Amniotic stem cell (primary cell): Measurements from ENCODE around the gene ASAH2B.
"Not testable (repeated sequence)": the region's sequence is repeated elsewhere in the genome, so short reads cannot be mapped to it uniquely, and the experiment has no call there.

Experiments
- DNase-seq: peaks from one replicate; lab custom pipeline; 2025; lab: John Stamatoyannopoulos, UW

ASAH2B gene

DNA sequence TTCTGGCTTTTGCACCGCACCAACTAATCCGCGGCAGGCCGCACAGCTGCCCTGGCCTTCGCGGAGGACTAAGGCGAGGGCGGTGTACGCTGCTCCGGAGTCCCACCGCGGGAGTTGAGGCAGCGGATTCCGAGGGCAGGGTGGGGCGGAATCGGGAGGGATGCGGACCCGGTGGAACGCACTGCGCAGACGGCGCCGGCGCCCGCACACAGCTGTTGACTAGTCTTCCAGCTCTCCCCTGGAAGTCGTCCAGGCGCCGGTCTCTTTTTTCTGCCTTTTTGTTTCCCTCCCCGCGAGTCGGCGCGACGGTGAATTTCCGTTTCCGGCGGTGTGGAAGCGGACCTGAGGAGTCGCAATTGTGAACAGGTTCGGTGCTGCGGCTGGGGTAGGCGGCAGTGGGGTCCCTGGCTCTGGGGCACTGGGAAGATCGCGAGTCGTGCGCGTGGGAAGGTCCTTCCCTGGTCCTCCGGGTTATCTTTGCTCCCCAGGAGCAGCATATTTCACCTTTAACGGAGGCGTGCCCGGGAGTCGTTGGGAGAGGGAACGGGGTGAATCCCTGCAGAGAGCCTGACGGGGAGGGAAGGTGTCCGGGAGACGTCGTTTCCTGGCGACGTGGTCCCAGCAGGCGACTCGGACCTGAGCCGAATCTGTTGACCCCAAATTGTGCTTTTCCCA is at the start of gene ASAH2B:
Gene ASAH2B, plus strand, starts transcription at position 319 of the 675 bp plus-strand sequence. CDS start 5,195 bp downstream, outside the sequence.
- DNase-seq: peak; percentile 65

DNA sequence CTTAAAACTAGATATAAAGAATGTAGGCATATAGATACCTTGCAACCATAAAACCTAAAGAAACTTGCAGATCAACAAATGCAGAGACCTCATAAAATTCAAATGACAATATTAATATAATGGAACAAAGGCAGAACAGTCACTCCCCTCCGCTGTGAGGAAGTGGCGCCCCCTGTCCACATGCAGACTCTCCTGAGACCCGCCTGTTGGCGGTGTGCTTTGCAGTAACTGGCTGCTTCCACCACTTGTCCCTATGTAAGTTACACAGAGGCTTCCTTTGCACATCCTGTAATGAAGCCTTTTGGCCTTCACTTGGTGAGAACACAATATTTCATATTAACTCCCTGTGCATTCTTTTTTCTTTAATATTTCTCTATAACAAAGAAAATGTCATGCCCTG is 41.9 kb upstream of the ASAH2B start:
- not testable (repeated sequence) for DNase-seq

DNA sequence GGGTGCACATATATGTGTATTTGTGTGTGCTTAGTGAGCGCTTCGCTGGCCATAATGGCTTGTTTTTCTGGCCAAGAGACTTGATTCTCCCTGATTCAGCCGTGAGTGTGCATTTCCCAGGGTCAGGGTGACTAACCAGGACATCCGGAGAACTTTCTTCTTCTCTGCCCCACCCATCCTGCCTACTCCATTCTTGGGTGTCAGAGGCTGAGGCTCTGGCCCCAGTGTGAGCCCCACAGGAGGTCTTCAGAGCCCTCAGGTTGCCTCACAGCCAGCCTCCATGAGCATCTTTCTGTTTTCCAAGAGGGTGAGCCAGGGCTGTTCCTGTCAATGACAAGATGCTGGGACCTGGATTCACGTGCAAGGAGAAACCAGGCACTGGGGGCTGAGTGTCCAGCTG is 37.8 kb upstream of the ASAH2B start:
- not testable (repeated sequence) for DNase-seq

DNA sequence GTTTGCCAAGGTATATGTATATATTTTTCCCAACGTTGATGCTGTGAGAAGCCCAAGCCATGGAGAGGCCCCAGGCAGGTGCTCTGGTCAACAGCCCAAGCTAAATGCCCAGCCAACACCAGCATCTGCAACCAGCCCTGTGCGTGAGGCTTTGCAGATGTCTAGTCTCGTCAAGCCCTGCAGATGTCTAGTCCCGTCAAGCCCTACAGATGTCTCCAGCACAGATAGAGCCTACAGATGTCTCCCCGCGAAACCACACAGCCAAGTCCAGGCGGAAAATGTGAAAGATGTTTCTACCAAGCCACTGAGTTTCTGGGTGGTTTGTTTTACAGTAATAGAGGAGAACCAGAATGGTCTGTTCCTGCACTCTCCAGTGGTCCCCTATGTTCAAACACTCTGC is 36.7 kb upstream of the ASAH2B start:
- DNase-seq: not testable (repeated sequence)

DNA sequence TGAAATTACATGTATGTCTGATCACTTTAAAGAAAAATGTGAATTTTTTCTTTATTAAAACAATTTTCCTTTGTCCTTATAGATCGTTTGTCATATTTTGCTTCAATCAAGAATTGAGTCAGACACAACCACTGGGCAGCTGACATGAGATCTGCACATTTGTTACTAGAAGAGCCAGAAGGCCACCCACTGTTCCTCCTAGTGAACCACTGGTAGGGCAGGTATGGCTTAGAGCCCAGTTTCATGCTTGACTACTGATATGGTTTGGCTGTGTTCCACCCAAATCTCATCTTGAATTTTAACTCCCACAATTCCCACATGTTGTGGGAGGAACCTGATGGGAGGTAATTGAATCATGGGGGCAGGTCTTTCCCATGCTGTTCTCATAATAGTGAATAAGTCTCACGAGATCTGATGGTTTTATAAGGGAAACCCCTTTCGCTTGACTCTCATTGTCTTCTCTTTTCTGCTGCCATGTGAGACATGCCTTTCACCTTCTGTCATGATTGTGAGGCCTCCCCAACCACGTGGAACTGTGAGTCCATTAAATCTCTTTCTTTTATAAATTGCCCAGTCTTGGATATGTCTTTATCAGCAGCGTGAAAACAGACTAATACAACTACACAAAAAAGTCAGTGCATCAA is 35.2 kb upstream of the ASAH2B start:
- DNase-seq: not testable (repeated sequence)

DNA sequence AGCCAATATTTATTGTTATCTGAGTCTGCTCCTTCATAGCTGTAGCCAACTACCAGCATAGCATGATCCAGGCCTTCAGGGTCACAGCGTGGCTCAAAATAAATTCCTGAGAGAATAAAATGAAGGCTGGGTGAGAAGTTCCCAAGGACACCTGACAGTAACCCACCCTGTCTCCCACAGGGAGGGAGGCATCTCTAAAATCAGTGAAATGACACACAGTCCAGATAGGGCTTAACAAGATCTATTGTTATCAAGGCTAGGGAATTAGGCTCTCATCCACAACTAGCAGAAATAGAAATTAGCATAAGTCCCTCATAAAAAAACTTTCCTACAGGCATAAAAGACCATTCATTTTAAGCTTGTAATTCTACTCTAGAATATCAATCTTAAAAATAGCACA is 33.7 kb upstream of the ASAH2B start:
- DNase-seq: not testable (repeated sequence)

DNA sequence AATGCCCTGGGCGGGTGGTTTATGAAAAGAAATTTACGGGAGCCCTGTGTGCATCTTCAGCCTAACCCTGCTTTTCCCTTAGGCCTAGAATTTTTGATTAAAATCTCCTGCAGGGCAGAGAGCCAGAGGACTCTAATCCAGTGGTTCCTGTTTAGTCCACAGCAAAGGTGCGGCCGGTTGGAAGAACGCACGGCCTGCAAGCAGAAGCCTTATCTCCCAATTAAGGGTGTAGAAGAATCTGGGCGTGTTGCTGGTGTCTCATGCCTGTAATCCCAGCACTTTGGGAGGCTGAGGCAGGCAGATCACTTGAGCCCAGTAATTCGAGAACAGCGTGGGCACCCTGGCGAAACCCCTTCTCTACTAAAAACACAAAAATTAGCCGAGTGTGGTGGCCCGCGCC is 29.5 kb upstream of the ASAH2B start:
- DNase-seq: not testable (repeated sequence)

DNA sequence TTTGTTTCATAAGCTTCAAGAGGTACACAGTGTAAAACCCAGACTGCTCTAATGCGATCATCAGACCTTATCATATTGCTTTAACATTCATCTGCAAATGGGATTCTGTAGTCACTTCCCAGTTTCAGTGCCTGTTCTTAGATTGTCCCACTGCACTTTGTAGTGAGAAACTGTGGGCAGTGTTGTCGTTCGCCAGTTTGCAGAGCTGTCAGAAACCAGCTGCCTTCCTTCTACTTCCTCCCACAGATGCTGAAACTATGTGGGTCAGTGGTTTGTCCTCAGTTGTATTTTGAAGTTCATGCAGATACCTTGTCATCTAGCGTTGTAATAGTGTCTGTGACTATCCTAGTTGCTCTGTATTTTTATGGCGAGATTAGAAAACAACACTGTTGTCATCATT is 15.9 kb upstream of the ASAH2B start:
- not testable (repeated sequence) for DNase-seq

DNA sequence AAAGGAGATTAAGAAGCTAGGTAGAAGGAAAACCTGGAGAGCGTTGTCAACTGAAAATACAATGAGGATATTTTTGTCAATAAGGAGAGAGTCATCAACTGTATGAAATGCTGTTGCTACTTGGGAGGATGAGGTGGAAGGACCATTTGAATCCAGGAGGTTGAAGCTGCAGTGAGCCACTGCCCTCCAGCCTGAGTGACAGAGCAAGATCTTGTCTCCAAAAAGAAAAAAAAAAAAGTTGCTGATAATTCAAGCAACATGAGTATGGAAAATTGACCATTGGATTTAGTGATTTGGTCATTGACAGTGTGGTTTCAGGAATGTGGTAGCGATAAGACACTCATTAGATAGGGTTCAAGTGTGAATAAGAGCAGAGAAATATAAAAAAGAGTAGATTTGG is 11.6 kb upstream of the ASAH2B start:
- DNase-seq: not testable (repeated sequence)

DNA sequence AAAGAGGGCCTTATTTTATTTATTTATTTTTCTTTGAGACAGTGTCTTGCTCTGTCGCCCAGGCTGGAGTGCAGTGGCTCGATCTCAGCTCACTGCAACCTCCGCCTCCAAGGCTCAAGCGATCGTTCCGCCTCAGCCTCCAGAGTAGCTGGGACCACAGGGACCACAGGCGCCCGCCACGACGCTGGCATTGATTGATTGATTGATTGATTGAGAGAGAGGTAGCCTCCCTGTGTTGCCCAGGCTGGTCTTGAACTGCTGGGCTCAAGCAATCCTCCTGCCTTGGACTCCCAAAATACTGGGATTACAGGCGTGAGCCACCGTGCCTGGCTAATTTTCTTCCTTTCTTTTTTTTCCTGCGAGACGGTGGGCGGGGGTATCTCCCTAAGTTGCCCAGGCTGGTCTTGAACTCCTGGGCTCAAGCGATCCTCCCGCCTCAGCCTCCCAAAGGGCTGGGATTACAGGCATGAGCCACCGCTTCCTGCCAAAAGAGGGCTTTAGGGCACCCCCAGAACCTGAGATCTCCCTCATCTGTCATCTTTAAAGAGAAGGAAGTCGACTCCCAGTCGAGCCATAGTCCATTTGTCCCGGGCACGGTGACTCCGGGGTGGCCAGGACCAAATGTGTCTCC is 634 bp upstream of the ASAH2B start:
- DNase-seq: not testable (repeated sequence)

DNA sequence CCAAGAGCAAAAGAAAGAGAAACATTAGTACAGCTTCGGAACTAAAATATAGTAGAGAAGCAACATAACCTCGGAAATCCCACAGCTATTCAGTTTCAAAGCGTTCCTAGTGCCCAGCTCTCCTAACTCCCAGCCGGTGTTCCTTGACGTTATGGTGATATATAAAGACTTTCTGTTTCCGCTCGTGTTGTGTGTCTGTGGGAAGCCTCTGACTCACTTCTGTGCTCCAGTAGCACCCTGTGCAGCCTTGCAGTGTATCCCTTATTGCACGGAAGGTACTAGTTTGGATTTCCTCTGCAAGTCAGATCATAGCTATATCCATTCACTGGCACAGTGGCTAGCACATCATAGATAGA is 535 bp downstream of the ASAH2B start:
- DNase-seq: peak; percentile 19

DNA sequence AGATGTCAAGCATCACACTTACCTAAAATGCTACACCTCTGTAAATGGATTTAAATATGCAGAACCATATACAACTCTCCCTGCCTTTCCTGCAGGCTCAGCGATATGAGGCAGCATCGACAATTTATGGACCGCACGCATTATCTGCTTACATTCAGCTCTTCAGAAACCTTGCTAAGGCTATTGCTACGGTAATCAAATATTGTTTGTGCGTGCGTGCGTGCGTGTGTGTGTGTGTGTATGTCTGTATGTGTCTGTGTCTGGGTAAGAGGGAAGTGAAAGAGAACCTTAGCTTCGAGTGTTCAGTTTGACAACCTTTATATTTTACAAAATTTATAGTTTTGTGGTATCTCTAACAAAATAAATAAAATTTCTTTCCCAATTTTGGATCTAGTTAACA is 3.1 kb downstream of the ASAH2B start:
- not testable (repeated sequence) for DNase-seq

DNA sequence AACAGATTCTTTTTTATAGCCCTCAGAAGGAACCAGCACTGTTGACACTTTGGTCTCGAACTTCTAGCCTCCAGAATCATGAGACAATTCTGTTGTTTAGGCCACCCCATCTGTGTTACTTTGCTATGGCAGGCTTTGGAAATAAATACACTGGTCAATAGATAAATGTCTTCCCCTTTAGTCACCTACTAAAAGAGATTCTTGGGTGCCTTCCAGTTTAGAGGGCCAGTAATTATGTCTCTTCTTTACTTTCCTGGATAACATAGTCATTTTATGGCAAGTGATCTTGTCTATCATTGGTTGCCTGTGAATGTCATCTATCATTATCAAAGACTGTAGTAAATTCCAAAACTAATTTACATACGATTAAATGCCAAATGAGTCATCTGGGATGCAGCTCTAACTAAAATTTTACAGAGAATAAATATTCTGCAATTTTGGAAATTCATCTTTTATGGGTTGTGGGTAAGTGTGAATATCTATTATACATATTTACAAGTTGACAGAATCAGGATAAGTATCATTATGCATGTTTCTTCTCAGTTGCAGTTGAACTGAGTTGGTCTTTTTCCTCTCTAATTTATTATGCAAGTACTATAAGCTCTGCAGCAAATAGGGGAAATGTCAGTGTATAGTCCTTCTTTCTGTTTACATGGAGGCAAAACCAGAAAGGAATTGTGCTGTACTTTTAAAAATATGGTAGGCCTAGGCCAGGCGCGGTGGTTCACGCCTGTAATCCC is 27.2 kb downstream of the ASAH2B start:
- not testable (repeated sequence) for DNase-seq

DNA sequence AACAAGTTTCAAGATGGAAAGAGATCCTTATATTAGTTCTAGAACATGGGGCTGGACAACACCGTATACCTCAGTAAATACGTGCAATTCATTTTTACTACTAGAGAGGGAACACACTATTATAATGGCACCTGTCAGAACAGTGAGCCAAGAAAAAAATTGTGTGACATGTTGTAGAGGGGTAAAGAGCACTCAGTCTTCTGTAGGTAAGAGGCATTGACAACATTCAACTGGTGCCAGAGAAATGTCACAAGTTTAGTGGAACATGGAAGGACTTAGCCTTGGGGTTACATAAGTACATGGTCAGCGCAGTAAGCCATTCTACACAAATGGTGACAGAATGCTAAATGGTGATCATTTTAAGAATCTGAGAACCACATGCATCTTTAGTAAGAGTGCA is 32.3 kb downstream of the ASAH2B start:
- DNase-seq: not testable (repeated sequence)

DNA sequence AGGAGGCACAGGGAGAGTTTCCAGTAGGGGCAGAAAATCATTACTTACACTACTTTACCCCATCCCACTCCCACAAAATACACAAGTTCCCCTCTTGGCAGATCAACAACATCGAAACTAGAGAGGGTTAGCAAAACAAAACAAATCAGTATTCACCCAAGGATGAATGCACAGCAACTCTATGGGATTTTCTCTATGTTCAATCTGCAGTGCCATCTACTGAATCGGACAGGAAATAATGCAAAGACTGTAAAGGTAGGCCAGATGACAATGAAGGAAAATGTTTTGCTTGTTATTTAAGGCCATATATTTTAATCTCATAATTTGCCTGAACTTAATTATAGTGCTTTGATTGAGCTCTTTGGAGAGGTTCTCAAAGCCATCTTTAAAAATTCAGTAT is 35.1 kb downstream of the ASAH2B start:
- DNase-seq: not testable (repeated sequence)

DNA sequence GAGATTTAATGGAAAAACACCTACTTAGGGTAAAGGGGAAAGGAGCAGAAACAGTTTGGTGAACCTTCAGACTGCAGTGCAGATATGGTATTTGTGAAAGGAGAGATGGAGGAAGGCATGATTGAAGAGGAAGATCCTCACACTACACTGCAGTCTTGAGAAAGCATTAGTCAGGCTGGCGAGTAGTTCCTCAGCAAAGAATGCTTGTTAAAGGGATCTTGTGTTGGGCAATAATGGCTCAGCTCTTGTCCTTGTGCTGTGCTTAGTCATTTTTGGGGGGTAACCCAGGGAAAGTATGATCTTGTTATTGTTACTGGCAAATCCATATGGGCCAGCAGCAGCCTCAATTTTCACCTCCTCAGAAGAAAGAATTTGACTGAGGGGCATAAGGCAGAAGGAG is 40.3 kb downstream of the ASAH2B start:
- DNase-seq: not testable (repeated sequence)

DNA sequence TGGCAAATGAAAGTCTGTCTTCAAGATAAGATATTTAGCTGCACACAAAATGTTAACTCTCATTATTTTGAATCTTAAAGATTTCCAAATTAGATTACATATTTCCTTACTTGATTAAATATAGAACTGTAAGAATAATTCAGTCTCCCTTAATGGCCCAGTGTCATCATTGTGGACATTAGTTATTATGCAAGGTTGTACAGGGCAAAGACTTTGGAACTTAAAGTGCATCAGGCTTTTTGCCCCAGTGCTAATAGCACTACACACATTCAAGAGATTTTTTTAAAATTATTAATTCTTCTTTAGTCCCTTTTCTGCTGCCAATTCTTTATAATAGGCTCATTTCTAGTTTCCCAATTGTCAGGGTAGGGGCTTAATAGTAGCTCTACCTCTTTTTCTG is 42.3 kb downstream of the ASAH2B start:
- DNase-seq: not testable (repeated sequence)

DNA sequence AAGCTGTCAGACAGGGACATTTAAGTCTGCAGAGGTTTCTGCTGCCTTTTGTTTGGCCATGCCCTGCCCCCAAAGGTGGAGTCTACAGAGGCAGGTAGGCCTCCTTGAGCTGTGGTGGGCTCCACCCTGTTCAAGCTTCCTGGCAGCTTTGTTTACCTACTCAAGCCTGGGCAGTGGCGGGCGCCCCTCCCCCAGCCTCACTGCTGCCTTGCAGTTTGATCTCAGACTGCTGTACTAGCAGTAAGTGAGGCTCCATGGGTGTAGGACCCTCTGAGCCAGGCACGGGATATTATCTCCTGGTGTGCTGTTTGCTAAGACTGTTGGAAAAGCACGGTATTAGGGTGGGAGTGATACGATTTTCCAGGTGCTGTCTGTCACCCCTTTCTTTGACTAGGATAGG is 48.2 kb downstream of the ASAH2B start:
- not testable (repeated sequence) for DNase-seq

DNA sequence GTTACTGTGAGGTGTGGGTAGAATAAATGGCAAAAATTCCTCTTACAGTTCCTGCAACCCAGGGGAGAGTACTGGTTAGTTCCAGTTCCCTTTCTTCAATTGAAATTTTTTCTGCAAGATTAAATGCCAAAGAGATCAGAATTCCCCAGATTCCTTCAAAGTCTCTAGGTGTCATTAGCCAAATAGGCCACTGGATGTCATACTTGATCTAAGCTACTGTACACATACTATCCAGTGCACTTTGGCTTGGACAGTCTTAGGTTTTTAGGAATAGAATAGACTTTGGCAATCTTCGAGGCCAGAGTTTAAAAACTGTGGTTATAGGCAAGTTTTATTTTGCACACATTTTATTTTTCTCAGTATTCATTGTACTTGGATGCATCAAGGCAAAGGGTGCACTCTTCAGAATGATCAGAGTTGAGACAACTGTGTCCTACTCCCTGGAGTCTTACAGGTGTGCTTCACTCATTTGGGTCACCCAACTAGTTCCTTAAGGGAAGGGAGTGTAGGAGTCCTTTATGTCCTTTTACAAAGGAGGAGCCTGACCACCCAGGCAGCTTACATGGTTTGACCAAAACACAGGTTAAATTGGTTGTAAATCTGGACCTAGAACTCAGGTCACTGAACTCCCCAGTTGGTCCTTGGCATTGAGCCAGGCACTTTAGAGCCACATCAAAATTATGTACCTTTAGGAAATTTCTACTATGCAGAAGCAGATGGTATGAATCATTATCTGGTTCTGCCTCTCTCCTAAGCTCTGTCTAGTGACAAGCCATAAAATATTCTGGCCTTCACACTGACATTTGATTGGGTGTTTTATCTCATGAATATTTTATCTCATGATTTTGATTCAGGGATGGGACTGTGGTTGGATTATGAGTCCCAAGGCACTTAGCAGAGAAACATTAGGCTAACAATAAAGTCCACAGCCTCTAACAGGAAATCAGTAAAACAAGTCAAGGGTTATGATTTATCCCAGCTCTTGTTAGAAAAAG is 49.5 kb downstream of the ASAH2B start:
- DNase-seq: no peak

DNA sequence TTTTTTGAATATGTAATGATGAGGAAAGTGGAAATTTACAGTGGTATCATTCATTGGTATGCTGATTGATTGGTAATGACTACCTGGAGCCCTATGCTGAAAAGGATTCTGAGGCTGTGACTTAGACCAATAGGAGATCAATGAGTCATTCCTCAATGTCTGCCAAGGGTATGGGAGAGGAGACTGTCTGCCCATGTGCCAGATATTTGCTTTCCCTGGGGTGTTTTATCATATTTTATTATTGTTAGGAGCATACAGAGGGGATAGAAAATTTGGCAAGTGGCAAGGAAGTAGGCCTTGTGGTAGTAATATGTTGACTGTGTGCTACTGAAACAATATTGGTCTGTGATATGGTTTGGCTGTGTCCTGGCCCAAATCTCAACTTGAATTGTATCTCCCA is 54.8 kb downstream of the ASAH2B start:
- no peak for DNase-seq

DNA sequence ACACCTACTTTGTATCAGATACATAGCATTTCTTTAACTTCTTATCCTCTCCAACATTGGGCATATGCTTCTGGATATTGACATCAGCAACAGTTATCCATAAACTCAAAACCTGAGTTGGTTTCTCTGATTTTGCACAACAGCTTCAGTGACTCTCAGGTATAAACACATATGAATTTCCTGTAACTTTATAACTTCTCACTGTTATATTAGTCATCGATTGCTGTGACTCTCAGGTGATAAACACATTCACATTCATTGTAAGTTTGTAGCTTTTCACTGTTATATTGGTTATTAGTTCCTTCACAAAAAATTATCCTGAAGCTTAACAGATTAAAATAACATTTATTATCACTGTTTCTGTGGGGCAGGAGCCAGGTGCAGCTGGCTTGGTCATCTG is 57.0 kb downstream of the ASAH2B start:
- no peak for DNase-seq
